Activated CD8-positive, alpha-beta memory T cell treated with anti-CD3 and anti-CD28 coated beads for 24 hours (primary cell): ENCODE results near the gene CSRP1.
A peak's percentile ranks its signal among the peaks of the same experiment; 100 is the strongest.
"Not testable (repeated sequence)": the region's sequence is repeated elsewhere in the genome, so short reads cannot be mapped to it uniquely, and the experiment has no call there.

Experiments
- DNase-seq: peaks from one replicate; pipeline ENCODE4 v3.0.0-alpha.2; 2020

Gene CSRP1

GRCh38 chr1:201506557-201507359 lies at the start of gene CSRP1:
Gene CSRP1 (minus strand): TSS chr1:201507123. CDS start chr1:201496303, 10,820 bp downstream.
- DNase-seq, result peak; percentile 92

- no peak for DNase-seq
Observed at GRCh38 chr1:201555593-201555945, 48.6 kb upstream of the CSRP1 start.

- no peak for DNase-seq
Observed at GRCh38 chr1:201554789-201555592, 48.1 kb upstream of the CSRP1 start.

- no peak for DNase-seq
Observed at GRCh38 chr1:201554190-201554600, 47.3 kb upstream of the CSRP1 start.

- DNase-seq, result no peak
Observed at GRCh38 chr1:201553496-201554189, 46.7 kb upstream of the CSRP1 start.

- no peak for DNase-seq
Observed at GRCh38 chr1:201552941-201553351, 46.0 kb upstream of the CSRP1 start.

GRCh38 chr1:201551877-201552731 lies 45.2 kb upstream of the CSRP1 start:
- DNase-seq, result no peak

- no peak for DNase-seq
Observed at GRCh38 chr1:201551096-201551495, 44.2 kb upstream of the CSRP1 start.

- not testable (repeated sequence) for DNase-seq
Observed at GRCh38 chr1:201549522-201549921, 42.6 kb upstream of the CSRP1 start.

- no peak for DNase-seq
Observed at GRCh38 chr1:201545851-201546492, 39.0 kb upstream of the CSRP1 start.

- DNase-seq, result no peak
Observed at GRCh38 chr1:201544710-201545109, 37.8 kb upstream of the CSRP1 start.

GRCh38 chr1:201543871-201544642 lies 37.1 kb upstream of the CSRP1 start:
- DNase-seq, result no peak

GRCh38 chr1:201542309-201543035 lies 35.5 kb upstream of the CSRP1 start:
- no peak for DNase-seq

- DNase-seq, result no peak
Observed at GRCh38 chr1:201540846-201541735, 34.2 kb upstream of the CSRP1 start.

- DNase-seq, result no peak
Observed at GRCh38 chr1:201539561-201540431, 32.9 kb upstream of the CSRP1 start.

GRCh38 chr1:201538612-201539551 lies 32.0 kb upstream of the CSRP1 start, which contains the start of gene NAV1:
Gene NAV1 (plus strand): TSS chr1:201539127. CDS start chr1:201622885, 83,758 bp downstream.
- peak; percentile 61 for DNase-seq
